SK-N-SH (cell line): ENCODE results near the gene ZMPSTE24. TPM values are rescaled to one million over a fixed set of nuclear protein-coding genes. Genes with fewer than 3 reads are reported as not detected.
A peak's percentile ranks its signal among the peaks of the same experiment; 100 is the strongest.

Experiments used
- CTCF ChIA-PET: fragments of 300-600, 350-600 bp; formaldehyde crosslinking; extraction: SDS; loops from one replicate; lab custom pipeline; 2021; lab: Yijun Ruan, JAX
- POLR2A ChIA-PET: fragments of 350-600 bp; sonication (Branson Sonifier 250); formaldehyde crosslinking; extraction: SDS; loops from one replicate; lab custom pipeline; 2020; ENCODE audit warnings: antibody characterized with exemption, inconsistent platforms; lab: Yijun Ruan, JAX
- DNase-seq: peaks from one replicate; pipeline ENCODE4 v3.0.0; 2012
- H2AFZ ChIP-seq: fragments of 200-600 bp; sonication (generic); 2 replicates; pipeline ENCODE4 v1.8.1; 2016; ENCODE audit warnings: antibody characterized with exemption, mild to moderate bottlenecking, low read depth
- H3F3A ChIP-seq: fragments of 200-600 bp; sonication (generic); replicated peaks from 2 replicates; pipeline ENCODE3; 2016; ENCODE audit warnings: antibody characterized with exemption, mild to moderate bottlenecking; ENCODE audit not compliant: insufficient read depth
- H3K27ac ChIP-seq, 2 experiments: fragments of 200-500 bp in 1 of 2; fragments of 200-600 bp in 1 of 2; sonication (Bioruptor generic) in 1 of 2; sonication (generic), shearing (Covaris generic) in 1 of 2; 2 replicates each; pipeline versions ENCODE4 v1.5.1 to v1.6.1; 2014 to 2016; ENCODE audit warnings: low read depth in 2 of 2, inconsistent platforms in 1 of 2, low read length in 1 of 2, mild to moderate bottlenecking in 1 of 2, mixed read lengths in 1 of 2
- H3K27me3 ChIP-seq: fragments of 200-600 bp; sonication (generic), shearing (Covaris generic); 2 replicates; pipeline ENCODE4 v1.6.1; 2016; ENCODE audit warnings: mixed run types; ENCODE audit not compliant: insufficient read depth
- H3K36me3 ChIP-seq, 2 experiments: fragments of 200-500 bp in 1 of 2; fragments of 200-600 bp in 1 of 2; sonication (Bioruptor generic) in 1 of 2; sonication (generic) in 1 of 2; replicated peaks in 1 of 2; 2 replicates each; pipeline versions ENCODE3 to v1.5.1; 2014 to 2016; ENCODE audit warnings: low read length in 1 of 2, mild to moderate bottlenecking in 1 of 2; ENCODE audit not compliant: insufficient read depth in 2 of 2, control insufficient read depth in 1 of 2
- H3K4me1 ChIP-seq, 2 experiments: fragments of 200-500 bp in 1 of 2; fragments of 200-600 bp in 1 of 2; sonication (Bioruptor generic) in 1 of 2; sonication (generic), shearing (Covaris generic) in 1 of 2; 2 replicates each; pipeline versions ENCODE4 v1.5.1 to v1.6.1; 2014 to 2016; ENCODE audit warnings: low read depth in 1 of 2, low read length in 1 of 2, mixed run types in 1 of 2; ENCODE audit not compliant: insufficient read depth in 2 of 2, control insufficient read depth in 1 of 2
- H3K4me2 ChIP-seq: fragments of 200-600 bp; sonication (generic), shearing (Covaris generic); 2 replicates; pipeline ENCODE4 v1.6.1; 2017; ENCODE audit warnings: mixed run types
- H3K4me3 ChIP-seq, 2 experiments: fragments of 200-500 bp in 1 of 2; fragments of 200-600 bp in 1 of 2; sonication (Bioruptor generic) in 1 of 2; sonication (generic), shearing (Covaris generic) in 1 of 2; 2 replicates each; pipeline versions ENCODE4 v1.5.1 to v1.8.1; 2014 to 2016; ENCODE audit warnings: low read depth in 2 of 2, inconsistent platforms in 1 of 2, low read length in 1 of 2, mild to moderate bottlenecking in 1 of 2, mixed read lengths in 1 of 2, moderate library complexity in 1 of 2
- H3K79me2 ChIP-seq: fragments of 200-600 bp; sonication (generic); 2 replicates; pipeline ENCODE4 v1.8.1; 2017; ENCODE audit warnings: mild to moderate bottlenecking; ENCODE audit not compliant: insufficient read depth
- H3K9ac ChIP-seq: fragments of 200-600 bp; sonication (generic); 2 replicates; pipeline ENCODE4 v1.6.1; 2017; ENCODE audit warnings: mixed run types
- H3K9me2 ChIP-seq: fragments of 200-600 bp; sonication (generic); 2 replicates; pipeline ENCODE4 v1.6.1; 2017; ENCODE audit warnings: mixed run types
- H3K9me3 ChIP-seq: fragments of 200-600 bp; sonication (generic); 2 replicates; pipeline ENCODE4 v1.6.1; 2017; ENCODE audit warnings: mixed run types, mild to moderate bottlenecking, moderate library complexity
- H4K20me1 ChIP-seq: fragments of 200-600 bp; sonication (generic); 2 replicates; pipeline ENCODE4 v1.6.1; 2017; ENCODE audit warnings: mild to moderate bottlenecking, mixed run types; ENCODE audit not compliant: insufficient read depth
- CHD2 ChIP-seq: fragments of 150-350 bp; IDR thresholded peaks from 2 replicates; pipeline ENCODE4 v1.6.1; 2018; ENCODE audit warnings: low read length; ENCODE audit not compliant: partially characterized antibody
- ELF1 ChIP-seq: IDR thresholded peaks from 2 replicates; pipeline ENCODE4 v1.4.0; 2012
- FOSL2 ChIP-seq: IDR thresholded peaks from 2 replicates; pipeline ENCODE4 v1.4.0; 2012; ENCODE audit warnings: low read depth, mild to moderate bottlenecking, moderate library complexity, borderline replicate concordance
- FOXJ3 ChIP-seq: sonication (generic); formaldehyde crosslinking; IDR thresholded peaks from 2 replicates; pipeline ENCODE4 v1.5.1; 2020; ENCODE audit warnings: mild to moderate bottlenecking, missing genetic modification reagents
- GABPA ChIP-seq: IDR thresholded peaks from 2 replicates; pipeline ENCODE4 v1.4.0; 2012; ENCODE audit warnings: low read depth, mild to moderate bottlenecking
- JUND ChIP-seq: IDR thresholded peaks from 2 replicates; pipeline ENCODE4 v1.4.0; 2012
- MEF2A ChIP-seq: IDR thresholded peaks from 2 replicates; pipeline ENCODE4 v1.4.0; 2012; ENCODE audit warnings: low read depth, borderline replicate concordance
- NFIC ChIP-seq: IDR thresholded peaks from 2 replicates; pipeline ENCODE4 v1.4.0; 2012; ENCODE audit warnings: borderline replicate concordance
- RFX5 ChIP-seq: IDR thresholded peaks from 2 replicates; pipeline ENCODE4 v1.6.1; 2012; ENCODE audit warnings: mild to moderate bottlenecking, improper control_type of control experiment, low read length
- SIN3A ChIP-seq: IDR thresholded peaks from 2 replicates; pipeline ENCODE4 v1.6.1; 2012; ENCODE audit warnings: low read depth, mild to moderate bottlenecking, low read length, moderate library complexity, borderline replicate concordance
- SMC3 ChIP-seq: IDR thresholded peaks from 2 replicates; pipeline ENCODE4 v1.6.1; 2012; ENCODE audit warnings: low read depth, low read length, improper control_type of control experiment
- TAF1 ChIP-seq: IDR thresholded peaks from 2 replicates; pipeline ENCODE4 v1.6.1; 2012; ENCODE audit warnings: low read depth, mild to moderate bottlenecking, low read length, moderate library complexity, borderline replicate concordance
- TCF12 ChIP-seq: IDR thresholded peaks from 2 replicates; pipeline ENCODE4 v1.4.0; 2012
- WGBS: methylation state at CpG from one replicate; pipeline ENCODE4 v1.1.6; 2017; ENCODE audit warnings: low lambda C conversion rate; 5-methylcytosine and 5-hydroxymethylcytosine counted together
- polyA plus RNA-seq, 3 experiments: library from polyadenylated mRNA; depleted of rRNA; stranded (reverse); fragments of >200 nt; gene quantifications; 2 replicates each; pipeline ENCODE4 v1.2.3, GENCODE V29; 2012
- TF ChIP-seq, protein P1 (sequence below): IDR thresholded peaks from 2 replicates; pipeline ENCODE4; 2012

ZMPSTE24 gene
- polyA plus RNA-seq, 1 of the 3 experiments (the other 2 are of a cell fraction) = 13.7 TPM

DNA sequence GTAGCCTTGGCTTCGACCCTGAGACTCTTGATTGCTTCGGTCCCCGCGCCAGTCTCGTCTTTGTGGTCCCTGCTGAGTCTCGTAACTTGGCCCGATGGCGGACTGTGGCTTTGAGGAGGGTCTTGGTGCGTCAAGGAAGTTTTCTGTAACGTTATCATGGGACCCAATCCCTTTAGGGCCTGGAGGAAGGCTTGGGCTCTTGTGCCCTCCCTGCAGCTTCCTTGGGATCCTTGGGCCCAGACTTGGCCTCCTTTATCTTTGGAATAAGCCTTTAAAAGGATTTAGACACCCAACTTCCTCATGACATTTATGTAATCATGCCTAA is 371 bp downstream of the ZMPSTE24 start:
- H4K20me1 ChIP-seq = no peaks in the 10 kb centered on the region
- CTCF ChIA-PET = interaction anchor here (1.7 kb wide), 1 partner anchor 20 kb away, joined by 5 read pairs; no protein-coding TSS in a partner anchor
- H3K4me2 ChIP-seq = peak overlapping the region; percentile 88
- no peaks in the 10 kb centered on the region for H3K27me3 ChIP-seq
- TF ChIP-seq TAF1 = no peak
- no peak for TF ChIP-seq SMC3
- TF ChIP-seq SIN3A = no peak
- TF ChIP-seq RFX5 = no peak
- no peak for TF ChIP-seq TCF12
- no peak for TF ChIP-seq ELF1
- no peak for TF ChIP-seq JUND
- TF ChIP-seq CHD2 = no peak
- no peak for TF ChIP-seq GABPA
- TF ChIP-seq, all 33 proteins: peak for 0
- peak overlapping the region; percentile 75 to 93 for H3K4me3 ChIP-seq
- H3K27ac ChIP-seq = peak overlapping the region; percentile 66 to 99
- H3K9ac ChIP-seq = peak overlapping the region; percentile 99
- DNase-seq = no peak
- WGBS = 0% methylated on average over 3 of the region's 10 CpGs
- H3K79me2 ChIP-seq = peaks cover 79% of the 10 kb centered on the region
- H3K9me2 ChIP-seq = no peaks in the 10 kb centered on the region
- peaks cover 9% of the 10 kb centered on the region for H3F3A ChIP-seq
- POLR2A ChIA-PET = interaction anchor here (0.7 kb wide), 1 partner anchor 124 kb away, joined by 3 read pairs; no protein-coding TSS in a partner anchor
- no peaks in the 10 kb centered on the region for H3K9me3 ChIP-seq
- peaks cover 28 to 38% of the 10 kb centered on the region in 2 experiments for H3K36me3 ChIP-seq
- H2AFZ ChIP-seq = peak overlapping the region; percentile 74
- H3K4me1 ChIP-seq = peaks cover 10 to 11% of the 10 kb centered on the region in 2 experiments; a peak in 3 of 4 replicates

DNA sequence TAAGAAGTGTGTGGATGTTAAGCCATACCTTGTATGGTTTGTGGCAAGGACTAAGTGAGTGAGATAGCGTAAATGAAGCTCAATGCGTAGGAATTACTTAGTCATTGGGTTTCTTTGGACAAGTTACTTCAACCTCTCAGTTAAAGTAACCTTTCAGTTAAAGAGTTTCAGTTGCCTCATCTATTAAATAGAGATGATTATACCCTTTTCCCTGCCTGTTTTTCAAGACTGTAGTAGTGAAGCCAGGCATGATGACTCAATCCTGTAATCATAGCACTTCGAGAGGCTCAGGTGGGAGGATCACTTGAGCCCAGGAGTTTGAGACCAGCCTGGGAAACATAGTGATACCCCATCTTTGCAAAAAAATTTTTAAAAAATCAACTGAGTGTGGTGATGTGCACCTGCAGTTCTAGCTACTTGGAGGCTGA is 6.3 kb downstream of the ZMPSTE24 start:
- ChIA-PET CTCF (interaction anchor here (1.1 to 1.2 kb wide), 2 partner anchors 74 to 120 kb away, joined by 3 to 4 read pairs; no protein-coding TSS in a partner anchor), POLR2A (no interaction called here)
- H3K27me3 ChIP-seq = no peaks in the 10 kb centered on the region
- no peak overlapping the region for H2AFZ ChIP-seq
- H3K4me1 ChIP-seq = peaks cover 3% of the 10 kb centered on the region in 2 experiments; a peak in 3 of 4 replicates
- peaks cover 28% of the 10 kb centered on the region for H3F3A ChIP-seq
- H3K4me2 ChIP-seq = no peak overlapping the region
- H3K9ac ChIP-seq = no peak overlapping the region
- no peak overlapping the region for H3K4me3 ChIP-seq
- H4K20me1 ChIP-seq = 0 out of 2 replicates have a peak, but pooled peaks cover 4% of the 10 kb centered on the region
- no peaks in the 10 kb centered on the region for H3K9me3 ChIP-seq
- TF ChIP-seq, protein P1, sequence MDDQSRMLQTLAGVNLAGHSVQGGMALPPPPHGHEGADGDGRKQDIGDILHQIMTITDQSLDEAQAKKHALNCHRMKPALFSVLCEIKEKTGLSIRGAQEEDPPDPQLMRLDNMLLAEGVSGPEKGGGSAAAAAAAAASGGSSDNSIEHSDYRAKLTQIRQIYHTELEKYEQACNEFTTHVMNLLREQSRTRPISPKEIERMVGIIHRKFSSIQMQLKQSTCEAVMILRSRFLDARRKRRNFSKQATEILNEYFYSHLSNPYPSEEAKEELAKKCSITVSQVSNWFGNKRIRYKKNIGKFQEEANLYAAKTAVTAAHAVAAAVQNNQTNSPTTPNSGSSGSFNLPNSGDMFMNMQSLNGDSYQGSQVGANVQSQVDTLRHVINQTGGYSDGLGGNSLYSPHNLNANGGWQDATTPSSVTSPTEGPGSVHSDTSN = no peak
- TF ChIP-seq FOXJ3 (no peak), ELF1 (no peak), MEF2A (no peak), NFIC (no peak), FOSL2 (no peak), SIN3A (no peak)
- TF ChIP-seq, all 33 proteins: peak for 0
- Histone ChIP-seq H3K79me2 (peaks cover 74% of the 10 kb centered on the region), H3K9me2 (no peaks in the 10 kb centered on the region), H3K27ac (no peak overlapping the region), H3K36me3 (peaks cover 47 to 56% of the 10 kb centered on the region in 2 experiments)
- DNase-seq = no peak
- 90% methylated on average over 3 of the region's 3 CpGs for WGBS
